Measurements from ENCODE around the gene KLC4.

- TF ChIP-seq CTCF (IDR thresholded peaks at IDR 0.05) (no peak), EZH2 (IDR thresholded peaks at IDR 0.05) (no peak)
Observed at GRCh38 chr6:43105538-43106222, 46.2 kb downstream of the KLC4 start.

All from neural progenitor cell (in vitro differentiated cells).